ENCODE data around the gene A2ML1. TPM values are rescaled to one million over a fixed set of nuclear protein-coding genes. Genes with fewer than 3 reads are reported as not detected.
"Not testable (repeated sequence)": the region's sequence is repeated elsewhere in the genome, so short reads cannot be mapped to it uniquely, and the experiment has no call there.

The A2ML1 gene
- polyA plus RNA-seq (2012; ENCODE audit: low read depth, missing spikeins) = not detected

GRCh38 chr12:8822298-8822697 lies at the start of gene A2ML1:
A2ML1 (plus strand) TSS chr12:8822621; CDS start chr12:8822652, 31 bp downstream.
- no peak for FAIRE-seq
- TF ChIP-seq PAX5 (IDR thresholded peaks at IDR 0.05; ENCODE audit: insufficient read depth, low read length, severe bottlenecking) (no peak), SPI1 (IDR thresholded peaks at IDR 0.05; ENCODE audit: low read depth, low read length) (no peak), POLR2AphosphoS5 (IDR thresholded peaks at IDR 0.05; ENCODE audit: low read depth, low read length) (no peak), POLR2A (IDR thresholded peaks at IDR 0.05; ENCODE audit: low read depth, low read length) (no peak), TAF1 (IDR thresholded peaks at IDR 0.05; ENCODE audit: low read depth, low read length) (no peak)
- no peak for DNase-seq (ENCODE audit: insufficient read length, low spot score)

GRCh38 chr12:8773461-8773860 lies 49.0 kb upstream of the A2ML1 start:
- FAIRE-seq (no peak), DNase-seq (ENCODE audit: insufficient read length, low spot score) (no peak)
- TF ChIP-seq POLR2A (IDR thresholded peaks at IDR 0.05; ENCODE audit: low read depth, low read length) (no peak), POU2F2 (IDR thresholded peaks at IDR 0.05; ENCODE audit: low read depth, low read length) (no peak), TAF1 (IDR thresholded peaks at IDR 0.05; ENCODE audit: low read depth, low read length) (no peak), POLR2AphosphoS5 (IDR thresholded peaks at IDR 0.05; ENCODE audit: low read depth, low read length) (no peak), PAX5 (IDR thresholded peaks at IDR 0.05; ENCODE audit: insufficient read depth, low read length, severe bottlenecking) (no peak), SPI1 (IDR thresholded peaks at IDR 0.05; ENCODE audit: low read depth, low read length) (no peak)

- FAIRE-seq (no peak), DNase-seq (ENCODE audit: insufficient read length, low spot score) (no peak)
- TF ChIP-seq SPI1 (IDR thresholded peaks at IDR 0.05; ENCODE audit: low read depth, low read length) (no peak), PAX5 (IDR thresholded peaks at IDR 0.05; ENCODE audit: insufficient read depth, low read length, severe bottlenecking) (no peak), POLR2AphosphoS5 (IDR thresholded peaks at IDR 0.05; ENCODE audit: low read depth, low read length) (no peak), POLR2A (IDR thresholded peaks at IDR 0.05; ENCODE audit: low read depth, low read length) (no peak), TAF1 (IDR thresholded peaks at IDR 0.05; ENCODE audit: low read depth, low read length) (no peak), POU2F2 (IDR thresholded peaks at IDR 0.05; ENCODE audit: low read depth, low read length) (no peak)
Observed at GRCh38 chr12:8779281-8779680, 43.1 kb upstream of the A2ML1 start.

- TF ChIP-seq POLR2A (IDR thresholded peaks at IDR 0.05; ENCODE audit: low read depth, low read length) = no peak
- TF ChIP-seq TAF1 (IDR thresholded peaks at IDR 0.05; ENCODE audit: low read depth, low read length) = no peak
- TF ChIP-seq SPI1 (IDR thresholded peaks at IDR 0.05; ENCODE audit: low read depth, low read length) = no peak
- TF ChIP-seq PAX5 (IDR thresholded peaks at IDR 0.05; ENCODE audit: insufficient read depth, low read length, severe bottlenecking) = no peak
- no peak for TF ChIP-seq POLR2AphosphoS5 (IDR thresholded peaks at IDR 0.05; ENCODE audit: low read depth, low read length)
- TF ChIP-seq POU2F2 (IDR thresholded peaks at IDR 0.05; ENCODE audit: low read depth, low read length) = no peak
- FAIRE-seq = no peak
- no peak for DNase-seq (ENCODE audit: insufficient read length, low spot score)
Observed at GRCh38 chr12:8779862-8780261, 42.6 kb upstream of the A2ML1 start.

- DNase-seq (ENCODE audit: insufficient read length, low spot score) (no peak), FAIRE-seq (no peak)
- no peak for TF ChIP-seq TAF1 (IDR thresholded peaks at IDR 0.05; ENCODE audit: low read depth, low read length)
Observed at GRCh38 chr12:8780389-8780788, 42.0 kb upstream of the A2ML1 start.

GRCh38 chr12:8781381-8782127 lies 40.9 kb upstream of the A2ML1 start:
- FAIRE-seq = no peak
- TF ChIP-seq POLR2AphosphoS5 (IDR thresholded peaks at IDR 0.05; ENCODE audit: low read depth, low read length) (no peak), POLR2A (IDR thresholded peaks at IDR 0.05; ENCODE audit: low read depth, low read length) (no peak), PAX5 (IDR thresholded peaks at IDR 0.05; ENCODE audit: insufficient read depth, low read length, severe bottlenecking) (no peak), POU2F2 (IDR thresholded peaks at IDR 0.05; ENCODE audit: low read depth, low read length) (no peak), TAF1 (IDR thresholded peaks at IDR 0.05; ENCODE audit: low read depth, low read length) (no peak), SPI1 (IDR thresholded peaks at IDR 0.05; ENCODE audit: low read depth, low read length) (no peak)
- no peak for DNase-seq (ENCODE audit: insufficient read length, low spot score)

GRCh38 chr12:8784290-8784888 lies 38.0 kb upstream of the A2ML1 start:
- FAIRE-seq = no peak
- no peak for DNase-seq (ENCODE audit: insufficient read length, low spot score)
- TF ChIP-seq POLR2A (IDR thresholded peaks at IDR 0.05; ENCODE audit: low read depth, low read length) = no peak
- TF ChIP-seq PAX5 (IDR thresholded peaks at IDR 0.05; ENCODE audit: insufficient read depth, low read length, severe bottlenecking) = no peak
- no peak for TF ChIP-seq TAF1 (IDR thresholded peaks at IDR 0.05; ENCODE audit: low read depth, low read length)
- no peak for TF ChIP-seq POU2F2 (IDR thresholded peaks at IDR 0.05; ENCODE audit: low read depth, low read length)
- no peak for TF ChIP-seq SPI1 (IDR thresholded peaks at IDR 0.05; ENCODE audit: low read depth, low read length)
- TF ChIP-seq POLR2AphosphoS5 (IDR thresholded peaks at IDR 0.05; ENCODE audit: low read depth, low read length) = no peak

- FAIRE-seq (no peak), DNase-seq (ENCODE audit: insufficient read length, low spot score) (no peak)
- TF ChIP-seq TAF1 (IDR thresholded peaks at IDR 0.05; ENCODE audit: low read depth, low read length) (no peak), SPI1 (IDR thresholded peaks at IDR 0.05; ENCODE audit: low read depth, low read length) (no peak), POLR2AphosphoS5 (IDR thresholded peaks at IDR 0.05; ENCODE audit: low read depth, low read length) (no peak), POLR2A (IDR thresholded peaks at IDR 0.05; ENCODE audit: low read depth, low read length) (no peak), PAX5 (IDR thresholded peaks at IDR 0.05; ENCODE audit: insufficient read depth, low read length, severe bottlenecking) (no peak), POU2F2 (IDR thresholded peaks at IDR 0.05; ENCODE audit: low read depth, low read length) (no peak)
Observed at GRCh38 chr12:8785499-8785898, 36.9 kb upstream of the A2ML1 start.

GRCh38 chr12:8787206-8787605 lies 35.2 kb upstream of the A2ML1 start:
- not testable (repeated sequence) for FAIRE-seq

GRCh38 chr12:8788706-8789105 lies 33.7 kb upstream of the A2ML1 start:
- not testable (repeated sequence) for FAIRE-seq; DNase-seq (ENCODE audit: insufficient read length, low spot score)

More at GRCh38 chr12:8787206-8787605, 35.2 kb upstream of the A2ML1 start:
- not testable (repeated sequence) for DNase-seq (ENCODE audit: insufficient read length, low spot score)

GRCh38 chr12:8789341-8790013 lies 32.9 kb upstream of the A2ML1 start:
- not testable (repeated sequence) for DNase-seq (ENCODE audit: insufficient read length, low spot score); FAIRE-seq

- not testable (repeated sequence) for DNase-seq (ENCODE audit: insufficient read length, low spot score); FAIRE-seq
Observed at GRCh38 chr12:8793226-8793625, 29.2 kb upstream of the A2ML1 start.

GRCh38 chr12:8794611-8795010 lies 27.8 kb upstream of the A2ML1 start:
- not testable (repeated sequence) for DNase-seq (ENCODE audit: insufficient read length, low spot score); FAIRE-seq

Data from GM12891 (cell line).